ELR (cell line): Measurements from ENCODE around the gene ODAD2.

ENCODE experiments used
- DNase-seq: peaks from one replicate; pipeline ENCODE4 v3.0.0-alpha.2; 2015; ENCODE audit warnings: low read depth

ODAD2 gene

DNA sequence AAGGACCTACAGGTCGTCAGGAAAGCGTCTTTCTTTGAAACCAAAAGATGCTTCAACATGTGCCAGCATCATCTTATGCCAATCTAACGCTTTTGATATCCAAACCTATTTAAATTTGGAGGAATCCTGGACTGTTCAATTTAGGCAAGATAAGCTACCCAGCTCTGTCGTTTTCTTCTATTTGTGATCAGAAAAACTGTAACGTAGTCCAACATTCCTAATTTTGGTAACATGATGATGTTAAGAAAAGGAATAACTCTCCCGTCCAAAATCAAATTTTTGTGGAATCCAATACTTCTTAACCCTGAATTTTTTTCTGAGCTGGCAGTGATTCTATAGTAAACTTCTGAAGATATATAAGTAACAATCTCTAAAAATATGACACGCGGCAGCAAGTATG, 160.0 kb downstream of the ODAD2 start:
- DNase-seq, result no peak

DNA sequence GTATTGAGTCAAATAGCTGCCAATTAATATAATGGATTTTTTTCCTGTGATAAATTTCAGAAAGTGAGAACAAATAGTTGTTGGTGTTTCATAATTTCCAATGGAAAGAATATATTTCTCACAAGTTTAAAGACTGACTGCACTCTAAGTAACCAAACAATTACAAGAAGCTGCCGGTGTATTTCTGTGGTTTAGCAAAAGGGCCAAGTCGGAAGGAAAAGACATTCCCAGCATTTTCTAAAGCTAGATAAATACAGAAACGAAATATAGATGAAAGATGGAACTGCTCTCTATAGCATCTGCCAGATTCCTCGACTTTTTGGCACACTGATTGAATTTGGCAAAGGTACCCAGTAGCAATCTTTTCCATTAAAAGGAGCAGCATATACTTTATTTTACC, 160.5 kb downstream of the ODAD2 start:
- DNase-seq, result no peak

DNA sequence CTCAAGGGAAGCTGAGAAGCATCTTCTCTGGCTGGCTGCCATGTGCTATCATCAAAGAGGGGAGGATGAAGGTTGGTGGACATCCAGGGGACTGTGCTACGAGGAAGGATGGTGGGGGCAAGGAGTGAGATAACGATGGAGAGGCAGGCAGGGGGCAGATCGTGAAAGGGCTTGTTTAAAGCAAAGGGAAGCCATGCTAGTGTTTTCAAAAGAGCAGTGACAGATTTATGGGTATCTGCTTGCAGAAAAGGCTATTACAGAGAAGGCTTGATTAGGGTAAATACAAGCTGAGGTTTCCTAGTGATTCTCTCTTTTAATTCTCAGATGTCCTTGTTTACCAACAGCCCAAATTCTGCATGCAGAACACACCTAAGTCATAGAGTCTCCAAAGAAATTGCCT, 164.4 kb downstream of the ODAD2 start:
- no peak for DNase-seq

DNA sequence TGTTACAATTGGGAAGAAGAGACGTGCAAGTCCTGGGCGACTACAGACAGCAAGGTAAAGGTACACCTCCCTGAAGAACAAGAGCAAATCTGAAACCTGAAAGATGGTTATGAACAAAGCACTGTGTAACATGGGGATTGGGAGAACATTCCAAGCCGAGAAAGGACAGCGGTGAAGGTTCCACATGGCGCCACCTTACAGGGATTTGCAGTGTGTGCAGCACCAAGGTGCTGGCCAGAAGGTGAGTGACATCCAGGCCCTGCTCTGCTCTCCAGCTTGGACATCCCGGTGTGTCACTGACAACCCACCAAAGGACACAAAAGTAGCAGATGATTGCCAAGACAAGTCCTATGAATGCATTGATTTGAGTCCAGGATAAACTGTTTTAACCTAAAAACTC, 165.1 kb downstream of the ODAD2 start:
- DNase-seq, result no peak

DNA sequence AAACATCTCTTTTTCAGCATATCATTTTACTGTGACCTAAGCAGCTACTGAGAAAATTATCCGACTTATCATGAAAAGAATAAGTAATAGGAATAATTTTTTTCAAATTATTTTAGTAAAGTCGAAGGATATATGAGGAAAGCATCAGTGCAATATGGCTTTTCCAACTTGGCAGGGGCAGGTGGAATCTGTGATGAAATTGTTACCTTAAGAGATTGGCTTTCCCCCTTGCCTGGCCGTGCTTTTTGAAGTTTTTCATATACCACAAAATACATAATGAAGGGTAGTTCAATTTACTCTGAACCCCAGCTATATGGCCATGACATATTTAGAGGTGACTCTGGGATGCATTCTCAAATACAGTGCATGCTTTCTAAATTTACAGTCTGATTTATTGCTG, 166.1 kb downstream of the ODAD2 start:
- DNase-seq, result no peak

DNA sequence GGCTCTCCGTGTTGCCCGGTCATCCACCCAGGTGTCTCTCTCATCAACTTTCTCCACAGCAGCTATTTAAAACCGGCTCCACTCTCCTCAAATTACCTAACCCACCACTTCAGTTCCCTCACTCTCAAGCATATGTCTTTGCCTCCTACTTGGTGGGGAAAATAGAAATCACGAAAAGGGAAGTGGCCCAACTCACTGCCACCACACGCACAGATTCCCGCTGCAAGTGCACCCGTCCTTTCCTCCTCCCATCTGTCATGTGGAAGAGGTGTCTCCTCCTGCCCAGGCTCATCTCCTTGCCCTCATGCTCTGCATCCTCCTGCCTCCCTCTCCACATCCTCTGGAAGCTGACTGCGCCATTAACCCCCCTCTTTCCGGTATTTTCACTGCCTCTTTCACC, 172.5 kb downstream of the ODAD2 start:
- no peak for DNase-seq

DNA sequence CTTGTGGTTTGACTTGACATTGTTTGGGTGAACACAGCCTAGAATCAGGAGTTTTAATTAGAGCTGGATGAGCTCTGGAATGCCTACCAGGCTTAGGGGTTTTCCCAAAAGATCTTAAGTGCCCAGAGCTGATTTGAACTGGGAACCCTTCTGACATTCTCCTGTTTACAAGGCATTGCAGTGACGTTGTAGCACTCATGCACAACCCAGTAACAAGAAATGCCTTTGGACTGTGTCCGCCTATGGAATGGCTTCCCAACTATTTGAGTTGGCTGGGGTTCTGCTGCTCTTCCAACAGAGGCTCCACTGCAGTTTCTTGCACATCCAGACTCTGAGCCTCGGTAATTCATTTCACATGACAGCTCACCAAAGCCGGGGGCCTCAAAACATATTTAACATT, 176.6 kb downstream of the ODAD2 start:
- peak; percentile 1 for DNase-seq

DNA sequence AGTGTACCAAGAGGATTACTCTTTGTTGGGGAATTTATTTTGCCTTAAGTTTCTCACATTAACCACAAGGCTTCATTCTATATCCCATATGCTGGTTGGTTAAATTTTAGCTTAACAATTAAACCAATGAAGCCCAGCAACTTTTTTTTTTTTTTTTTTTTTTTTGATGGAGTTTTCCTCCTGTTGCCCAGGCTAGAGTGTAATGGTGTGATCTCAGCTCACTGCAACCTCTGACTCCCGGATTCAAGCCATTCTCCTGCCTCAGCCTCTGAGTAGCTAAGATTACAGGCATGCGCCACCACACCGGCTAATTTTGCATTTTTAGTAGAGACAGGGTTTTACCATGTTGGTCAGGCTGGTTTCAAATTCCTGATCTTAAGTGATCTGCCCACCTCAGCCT, 178.2 kb downstream of the ODAD2 start:
- no peak for DNase-seq

DNA sequence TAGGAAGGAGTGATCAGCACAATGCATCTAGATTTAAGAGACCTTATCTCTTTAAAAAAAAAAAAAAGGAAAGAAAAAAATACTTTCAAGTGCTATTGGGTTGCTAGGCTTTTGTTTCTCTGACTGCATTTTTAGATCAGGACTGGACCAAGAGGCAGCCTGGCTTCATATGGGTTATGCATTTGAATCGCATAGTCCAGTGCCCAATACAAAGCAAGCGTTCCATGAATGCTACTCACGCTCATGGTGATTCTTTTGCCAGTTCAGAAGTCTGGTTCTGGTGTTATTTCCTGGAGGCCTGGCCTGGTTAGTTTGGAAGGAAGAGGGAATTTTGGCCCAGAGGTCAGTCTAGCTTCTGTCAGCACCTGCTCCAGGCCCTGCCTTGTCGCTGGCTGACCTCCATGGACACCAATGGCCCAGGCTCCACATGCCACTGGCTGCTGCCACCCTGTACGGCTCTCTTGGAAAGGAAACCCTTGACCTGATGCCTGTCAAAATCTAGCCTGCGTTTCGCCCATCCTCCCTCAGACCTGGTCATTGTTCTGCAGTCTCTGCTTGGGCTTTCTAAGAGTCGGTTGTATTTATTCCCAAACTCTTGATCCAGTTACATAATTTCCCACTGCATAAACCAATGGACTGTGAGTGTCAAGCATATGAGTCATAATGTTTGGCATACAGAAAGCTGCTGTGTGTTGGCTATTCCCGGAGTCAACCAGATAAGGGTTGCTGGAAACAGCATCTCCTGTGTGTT, 178.9 kb downstream of the ODAD2 start:
- peak; percentile 53 for DNase-seq

DNA sequence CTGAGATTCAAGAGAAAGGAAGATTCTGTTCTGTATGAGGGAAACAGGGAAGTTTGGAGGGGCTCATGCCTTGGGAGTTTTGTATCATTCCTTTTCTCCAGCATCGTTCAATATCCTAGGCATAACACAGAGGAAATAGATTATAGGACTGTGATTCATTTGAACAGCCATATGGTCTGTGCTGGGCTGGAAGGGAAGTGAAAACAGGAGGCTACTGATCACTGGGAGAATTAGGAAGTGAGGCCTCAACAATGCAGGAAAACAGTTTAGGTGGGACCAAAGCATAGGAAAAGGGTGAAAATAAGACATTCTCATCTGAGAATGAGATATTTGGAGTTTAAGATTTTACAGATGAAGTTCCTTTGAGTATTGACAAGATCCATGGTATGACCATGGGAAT, 182.6 kb downstream of the ODAD2 start:
- DNase-seq, result no peak

DNA sequence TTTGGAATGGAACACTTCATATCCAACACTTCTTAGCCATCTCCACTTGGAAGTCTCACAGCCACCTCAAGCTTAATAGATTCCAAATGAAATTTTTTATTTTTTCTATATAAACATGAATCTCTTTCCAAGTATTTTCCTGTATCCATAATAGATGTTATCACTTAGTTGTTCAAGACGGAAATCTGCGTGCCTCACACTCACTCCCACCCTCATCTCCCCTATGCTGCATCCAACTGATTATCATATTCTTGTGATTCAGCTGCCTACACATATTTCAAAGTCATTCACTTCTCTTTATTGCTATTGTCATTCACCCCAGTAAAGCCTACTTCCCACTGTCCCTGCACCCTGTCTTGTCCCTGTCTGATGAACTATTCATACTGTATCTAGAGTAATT, 183.0 kb downstream of the ODAD2 start:
- no peak for DNase-seq

DNA sequence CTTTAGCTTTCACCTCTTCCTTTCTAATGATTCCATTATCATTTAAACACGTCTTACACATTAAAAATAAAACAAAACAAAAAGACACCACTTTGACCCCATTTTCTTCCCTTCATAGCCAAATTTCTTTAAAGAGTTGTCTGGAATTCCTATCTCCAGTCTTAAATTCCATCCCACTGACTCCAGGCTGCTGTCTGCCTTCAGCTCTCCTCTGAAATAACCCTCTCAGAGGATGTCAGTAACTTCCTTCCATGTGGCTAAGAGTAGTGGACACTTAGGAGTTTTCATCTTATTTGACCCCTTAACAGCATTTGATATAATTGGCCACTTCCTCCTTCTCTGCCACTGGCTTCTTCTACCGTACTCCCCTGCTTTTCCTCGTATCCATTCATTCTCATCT, 183.6 kb downstream of the ODAD2 start:
- no peak for DNase-seq

DNA sequence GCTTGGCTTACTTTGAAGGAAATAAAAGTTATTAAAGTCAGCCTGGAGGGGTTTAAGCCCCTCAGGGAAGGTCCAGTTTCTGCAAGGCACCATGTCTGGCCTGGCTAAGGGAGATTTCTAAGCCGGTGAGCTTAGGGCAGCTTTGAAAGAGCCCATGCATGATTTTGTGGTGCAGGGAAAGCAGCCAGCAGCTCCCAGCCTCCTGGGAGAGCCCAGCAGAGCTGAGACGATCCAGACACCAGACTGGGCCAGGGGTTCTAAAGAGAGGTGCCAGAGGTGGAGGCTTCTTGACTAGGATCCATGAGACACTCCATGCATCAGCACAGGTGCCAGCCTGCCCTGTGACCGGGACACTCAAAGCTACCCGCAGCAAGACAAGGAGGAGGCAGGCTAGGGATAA, 193.7 kb downstream of the ODAD2 start:
- no peak for DNase-seq

DNA sequence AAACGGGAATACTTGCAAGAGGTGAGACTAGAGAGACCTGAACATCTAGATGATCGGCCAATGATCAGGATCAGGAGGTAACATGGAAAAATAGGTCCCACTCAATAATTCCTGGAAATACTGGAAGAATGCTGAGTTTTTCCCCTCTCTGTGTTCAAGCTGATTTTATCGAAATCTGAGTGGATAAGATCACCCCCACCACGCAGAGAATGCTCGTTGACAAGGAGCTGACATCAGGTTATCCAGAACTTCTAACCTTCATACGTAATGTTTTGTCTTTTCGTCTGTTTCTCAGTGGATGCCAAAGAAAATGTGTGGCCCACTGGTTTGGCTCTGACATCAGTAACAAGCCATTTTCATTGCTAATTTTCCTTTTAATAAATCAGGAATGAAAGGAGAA, 194.7 kb downstream of the ODAD2 start:
- DNase-seq, result no peak

DNA sequence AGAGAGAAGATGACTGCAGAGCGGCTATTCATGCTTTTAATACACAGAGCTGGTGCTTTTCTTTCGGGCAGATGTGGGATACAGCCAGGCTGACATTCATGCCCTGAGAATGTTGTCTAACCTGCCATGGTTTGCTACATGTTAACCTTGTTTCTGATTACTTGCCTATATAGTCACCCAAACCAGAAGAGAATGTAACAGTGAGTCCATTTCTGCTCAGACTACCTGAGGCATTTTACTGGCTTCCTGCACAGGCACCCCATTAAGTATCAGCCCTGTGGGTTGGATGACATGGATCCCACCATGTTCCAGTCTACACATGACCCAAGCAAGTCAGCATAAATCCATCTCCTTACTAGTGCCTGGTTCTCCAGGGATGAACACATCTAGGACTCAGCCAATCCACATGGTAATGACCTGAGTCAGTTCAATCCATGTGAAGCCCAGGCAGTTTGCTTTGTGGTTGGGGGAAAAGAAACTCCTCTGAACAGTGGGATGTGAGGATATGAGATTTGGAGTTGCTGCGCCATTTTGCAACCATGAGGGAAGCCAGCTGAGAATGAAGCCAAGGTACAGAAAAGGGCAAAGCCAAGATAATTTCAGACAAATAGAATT, 197.6 kb downstream of the ODAD2 start:
- DNase-seq, result peak; percentile 1

DNA sequence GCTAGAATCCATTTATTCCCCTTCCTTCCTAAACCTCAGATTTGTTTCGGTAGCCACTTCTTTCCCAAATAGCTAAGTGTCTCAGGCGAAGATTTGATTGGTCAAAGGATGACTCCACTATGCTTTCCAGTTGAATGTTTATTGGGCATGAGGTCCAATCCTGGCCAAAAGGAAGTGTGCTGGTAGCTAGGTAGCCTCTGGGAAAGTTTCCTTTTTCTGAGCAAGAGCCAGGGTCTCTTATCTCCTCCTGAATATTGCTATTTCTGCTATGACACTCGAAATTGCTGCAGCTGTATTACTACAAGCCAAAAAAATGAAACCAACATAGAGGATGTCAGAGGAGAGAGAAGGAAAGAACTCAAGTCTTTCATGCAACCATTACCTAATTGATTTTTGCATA, 199.8 kb downstream of the ODAD2 start:
- DNase-seq, result no peak

DNA sequence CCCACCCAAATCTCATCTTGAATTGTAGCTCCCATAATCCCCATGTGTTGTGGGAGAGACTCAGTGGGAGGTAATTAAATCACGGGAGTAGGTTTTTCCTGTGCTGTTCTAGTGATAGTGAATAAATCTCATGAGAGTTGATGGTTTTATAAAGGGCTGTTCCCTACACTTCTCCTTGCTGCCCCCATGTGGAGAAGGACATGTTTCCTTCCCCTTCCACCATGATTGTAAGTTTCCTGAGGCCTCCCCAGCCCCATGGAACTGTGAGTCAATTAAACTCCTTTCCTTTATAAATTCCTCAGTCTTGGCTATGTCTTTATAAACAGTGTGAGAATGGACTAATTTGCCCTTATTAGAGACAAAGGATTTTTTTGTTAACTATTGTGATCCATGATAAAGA, 204.7 kb downstream of the ODAD2 start:
- peak; percentile 25 for DNase-seq

DNA sequence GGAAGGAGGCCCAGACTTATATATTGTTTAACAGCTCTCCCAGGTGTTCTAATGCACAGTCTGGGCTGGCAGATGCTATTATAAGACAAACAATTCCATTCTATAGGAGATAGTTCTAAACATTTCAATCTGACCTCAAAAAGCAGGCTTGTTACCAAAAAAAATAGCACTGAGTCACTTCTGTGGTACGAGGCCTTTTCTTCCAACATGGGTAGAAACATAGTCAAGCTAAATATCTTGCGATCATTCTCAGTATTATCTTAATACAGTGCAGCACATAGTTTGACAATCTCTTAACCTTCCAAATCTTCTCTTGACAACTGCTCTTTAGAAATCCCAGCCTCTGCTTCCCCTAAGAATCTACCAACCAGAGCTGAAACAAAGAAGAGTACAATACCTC, 206.7 kb downstream of the ODAD2 start:
- DNase-seq, result no peak

DNA sequence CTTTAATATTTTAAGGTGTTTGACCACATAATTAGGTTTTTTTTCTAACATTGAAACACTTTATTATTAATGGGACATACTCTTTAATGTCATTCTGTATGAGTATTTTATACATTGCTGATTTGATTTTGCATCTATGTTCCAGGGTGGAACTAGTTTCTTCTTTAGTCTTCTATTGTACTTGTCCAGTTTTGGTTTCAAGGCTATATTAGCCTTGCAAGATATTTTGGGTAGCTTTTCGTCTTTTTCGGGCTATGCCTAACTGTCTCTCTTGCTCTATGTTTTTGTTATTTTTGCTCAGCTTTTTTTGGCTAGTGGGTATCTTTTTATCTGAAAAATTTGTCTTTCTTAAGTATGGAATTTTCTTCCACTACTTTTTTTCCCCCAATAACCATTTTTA, 214.6 kb downstream of the ODAD2 start:
- no peak for DNase-seq

DNA sequence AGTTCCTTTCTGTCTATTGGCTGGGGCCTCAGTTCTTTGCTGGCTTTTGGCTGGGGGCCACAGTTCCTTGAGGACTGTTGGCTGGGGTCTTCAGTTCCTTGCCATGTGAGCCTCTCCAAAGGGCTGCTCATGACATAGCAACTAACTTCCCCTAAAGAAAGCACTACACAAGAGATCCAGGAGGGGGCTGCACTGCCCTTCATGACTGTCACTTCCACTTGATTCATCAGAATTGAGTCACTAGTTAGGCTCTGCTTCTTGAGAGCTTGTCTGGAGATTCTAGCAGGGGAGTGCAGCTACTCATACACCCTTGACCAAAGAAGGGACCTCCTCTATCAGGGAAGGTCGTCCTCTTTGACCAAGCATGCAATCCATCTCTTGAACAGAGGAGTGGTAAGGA, 215.2 kb downstream of the ODAD2 start:
- DNase-seq, result peak; percentile 87

DNA sequence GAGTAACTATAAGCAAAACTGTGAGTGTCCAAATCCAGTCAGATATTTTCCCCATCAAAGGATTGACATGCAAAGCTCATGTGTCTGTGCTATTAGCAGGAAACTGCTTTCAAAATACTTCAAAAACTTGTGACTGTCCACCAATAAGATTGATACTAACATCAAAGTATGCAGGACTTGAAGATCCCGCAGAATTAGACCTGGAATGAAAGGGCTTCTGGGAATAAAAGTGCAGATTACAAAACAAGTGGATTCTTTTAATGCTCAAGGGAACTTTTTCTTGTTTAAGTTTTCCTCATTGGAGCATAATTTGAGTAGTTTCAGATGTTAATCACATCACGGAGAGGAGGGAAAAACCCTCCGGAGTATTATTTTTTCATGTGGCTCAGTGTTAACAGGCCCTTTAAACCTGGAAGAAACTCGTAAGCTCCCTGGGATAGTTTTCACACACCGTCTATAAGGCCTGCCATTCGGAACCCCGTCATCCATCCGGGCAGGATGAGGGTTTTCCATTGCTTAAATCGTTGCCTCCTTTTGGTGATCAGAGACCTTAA, 219.3 kb downstream of the ODAD2 start:
- no peak for DNase-seq

DNA sequence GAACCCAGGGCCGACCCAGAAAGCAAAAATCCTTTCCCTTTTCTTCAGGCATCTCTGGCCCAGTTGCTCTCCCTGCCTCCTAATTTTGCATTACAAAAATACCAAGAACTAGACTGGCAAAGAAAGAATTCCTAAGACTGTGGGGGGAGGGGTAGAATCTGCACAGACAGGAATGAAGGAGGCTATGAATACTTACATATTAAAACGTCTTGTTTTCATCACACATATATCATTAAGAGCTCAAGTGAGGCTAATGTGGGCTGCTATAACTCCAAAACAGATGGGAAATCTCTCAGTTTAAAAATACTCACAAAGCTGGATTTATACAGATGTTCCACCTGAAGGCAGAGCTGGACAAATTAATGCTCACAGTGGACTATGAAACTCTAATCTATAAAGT, 224.0 kb downstream of the ODAD2 start:
- no peak for DNase-seq

DNA sequence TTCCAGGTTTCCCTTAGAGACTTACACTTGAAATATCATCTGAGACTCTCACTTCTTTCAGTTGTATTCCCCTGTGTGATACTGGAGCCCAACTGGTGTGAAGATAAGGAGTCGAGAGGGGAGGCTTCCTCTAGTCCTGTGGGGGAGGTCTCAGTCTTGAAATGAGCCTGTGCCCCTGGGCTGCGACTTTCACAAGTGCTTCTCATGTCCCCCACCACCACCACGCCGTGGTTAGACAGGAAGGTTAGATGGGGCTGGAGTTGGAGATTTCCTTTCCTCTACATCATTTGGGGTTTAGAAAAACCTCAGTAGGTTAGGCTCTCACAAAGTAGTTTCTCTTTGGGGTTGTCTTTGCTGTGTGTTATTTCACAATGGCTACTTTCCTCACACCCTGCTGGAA, 227.6 kb downstream of the ODAD2 start:
- no peak for DNase-seq

DNA sequence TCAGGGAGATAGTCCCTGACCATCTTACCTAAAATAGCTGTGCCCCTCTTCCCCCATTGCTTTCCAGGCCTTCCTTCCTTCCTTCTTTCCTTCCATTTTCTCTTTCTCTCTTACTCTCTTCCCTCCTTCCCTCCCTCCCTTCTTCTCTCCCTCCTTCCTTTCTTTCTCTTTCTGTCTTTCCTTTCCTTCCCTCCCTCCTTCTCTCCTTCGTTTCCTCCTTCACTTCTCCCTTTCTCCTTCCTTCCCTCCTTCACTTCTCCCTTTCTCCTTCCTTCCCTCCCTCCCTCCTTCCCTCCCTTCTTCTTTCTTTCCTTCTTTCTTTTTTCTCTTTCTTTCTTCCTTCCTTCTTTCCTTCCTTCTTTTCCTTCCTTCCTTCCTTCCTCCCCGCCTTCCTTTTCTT, 228.7 kb downstream of the ODAD2 start:
- no peak for DNase-seq
